H9 (cell line): Measurements from ENCODE around the gene RBMS3. TPM values are rescaled to one million over a fixed set of nuclear protein-coding genes. Genes with fewer than 3 reads are reported as not detected.

Experiments
- DNase-seq: peaks from one replicate; pipeline ENCODE4 v3.0.0-alpha.2; 2017
- H2AFZ ChIP-seq: one replicate; pipeline ENCODE4 v1.6.1; 2013; ENCODE audit warnings: mild to moderate bottlenecking, low read length, control low read depth, moderate library complexity
- H2AK5ac ChIP-seq: 2 replicates; pipeline ENCODE4 v1.6.1; 2013; ENCODE audit warnings: low read length, control low read depth, mixed read lengths; ENCODE audit not compliant: insufficient read length
- H2BK120ac ChIP-seq: one replicate; pipeline ENCODE4 v1.6.1; 2013; ENCODE audit warnings: low read depth, mild to moderate bottlenecking, low read length, control low read depth, inconsistent platforms; ENCODE audit not compliant: poor library complexity, severe bottlenecking
- H2BK12ac ChIP-seq: 2 replicates; pipeline ENCODE4 v1.6.1; 2013; ENCODE audit warnings: low read length, control low read depth, mixed read lengths, low read depth; ENCODE audit not compliant: insufficient read length
- H2BK15ac ChIP-seq: 2 replicates; pipeline ENCODE4 v1.6.1; 2013; ENCODE audit warnings: low read depth, low read length, control low read depth
- H2BK20ac ChIP-seq: one replicate; pipeline ENCODE4 v1.6.1; 2013; ENCODE audit warnings: low read depth, mild to moderate bottlenecking, low read length, control low read depth, inconsistent platforms; ENCODE audit not compliant: poor library complexity, severe bottlenecking
- H2BK5ac ChIP-seq: 2 replicates; pipeline ENCODE4 v1.6.1; 2013; ENCODE audit warnings: low read length, control low read depth, mixed read lengths; ENCODE audit not compliant: insufficient read length
- H3K14ac ChIP-seq: 2 replicates; pipeline ENCODE4 v1.6.1; 2013; ENCODE audit warnings: low read length, control low read depth; ENCODE audit not compliant: insufficient read depth
- H3K18ac ChIP-seq: 2 replicates; pipeline ENCODE4 v1.6.1; 2013; ENCODE audit warnings: low read depth, mild to moderate bottlenecking, mixed read lengths, low read length, control low read depth; ENCODE audit not compliant: insufficient read length
- H3K23ac ChIP-seq: 2 replicates; pipeline ENCODE4 v1.6.1; 2013; ENCODE audit warnings: low read length, control low read depth, mixed read lengths, low read depth; ENCODE audit not compliant: insufficient read length
- H3K23me2 ChIP-seq: 2 replicates; pipeline ENCODE4 v1.6.1; 2013; ENCODE audit warnings: low read depth, mild to moderate bottlenecking, mixed read lengths, low read length, control low read depth; ENCODE audit not compliant: insufficient read length, poor library complexity, severe bottlenecking
- H3K27ac ChIP-seq: 2 replicates; pipeline ENCODE4 v1.5.1; 2013; ENCODE audit warnings: low read length, control low read depth, mixed read lengths, low read depth; ENCODE audit not compliant: insufficient read length
- H3K27me3 ChIP-seq: 2 replicates; pipeline ENCODE4 v1.6.1; 2013; ENCODE audit warnings: low read length, control low read depth, inconsistent platforms; ENCODE audit not compliant: insufficient read depth
- H3K4ac ChIP-seq: 2 replicates; pipeline ENCODE4 v1.6.1; 2013; ENCODE audit warnings: low read depth, mild to moderate bottlenecking, control low read depth, inconsistent platforms, low read length, moderate library complexity
- H3K4me1 ChIP-seq: 2 replicates; pipeline ENCODE4 v1.6.1; 2013; ENCODE audit warnings: low read length, control low read depth, inconsistent platforms; ENCODE audit not compliant: insufficient read depth
- H3K4me2 ChIP-seq: 2 replicates; pipeline ENCODE4 v1.6.1; 2013; ENCODE audit warnings: low read length, control low read depth, mixed read lengths; ENCODE audit not compliant: insufficient read length, insufficient read depth
- H3K56ac ChIP-seq: 2 replicates; pipeline ENCODE4 v1.6.1; 2013; ENCODE audit warnings: low read depth, mild to moderate bottlenecking, mixed read lengths, low read length, control low read depth; ENCODE audit not compliant: insufficient read length
- H3K79me1 ChIP-seq: 2 replicates; pipeline ENCODE4 v1.6.1; 2013; ENCODE audit warnings: low read depth, mild to moderate bottlenecking, moderate library complexity, low read length, control low read depth, inconsistent platforms; ENCODE audit not compliant: insufficient read depth, poor library complexity, severe bottlenecking
- H3K79me2 ChIP-seq: 2 replicates; pipeline ENCODE4 v1.6.1; 2013; ENCODE audit warnings: low read length, control low read depth, inconsistent platforms; ENCODE audit not compliant: insufficient read depth
- H3K9ac ChIP-seq: 2 replicates; pipeline ENCODE4 v1.6.1; 2013; ENCODE audit warnings: low read length, control low read depth, mixed read lengths; ENCODE audit not compliant: insufficient read length; ENCODE audit errors: extremely low read depth
- H3K9me3 ChIP-seq: one replicate; pipeline ENCODE4 v1.6.1; 2013; ENCODE audit warnings: low read depth, low read length, inconsistent platforms; ENCODE audit not compliant: control insufficient read depth
- H3T11ph ChIP-seq: one replicate; pipeline ENCODE4 v1.6.1; 2013; ENCODE audit warnings: mild to moderate bottlenecking, low read length, control low read depth, inconsistent platforms
- H4K20me1 ChIP-seq: one replicate; pipeline ENCODE4 v1.6.1; 2013; ENCODE audit not compliant: control insufficient read depth, insufficient read length, insufficient read depth
- H4K5ac ChIP-seq: 2 replicates; pipeline ENCODE4 v1.6.1; 2013; ENCODE audit warnings: low read depth, mild to moderate bottlenecking, mixed read lengths, low read length, control low read depth; ENCODE audit not compliant: insufficient read length
- H4K8ac ChIP-seq: replicated peaks from 2 replicates; pipeline ENCODE4 v1.6.1; 2013; ENCODE audit warnings: low read length, control low read depth, mixed read lengths, low read depth; ENCODE audit not compliant: insufficient read length
- H4K91ac ChIP-seq: 2 replicates; pipeline ENCODE4 v1.6.1; 2013; ENCODE audit warnings: low read depth, mild to moderate bottlenecking, moderate library complexity, mixed read lengths, low read length, control low read depth; ENCODE audit not compliant: insufficient read length
- H3K27ac Mint-ChIP-seq, 3 experiments: 2 replicates in 2 of 3; 3 replicates in 1 of 3; pipeline ENCODE4 v1.8.0; 2020 to 2021; ENCODE audit warnings: mixed read lengths in 3 of 3, mild to moderate bottlenecking in 1 of 3, moderate library complexity in 1 of 3
- H3K27me3 Mint-ChIP-seq: 2 replicates; pipeline ENCODE4 v1.8.0; 2021; ENCODE audit warnings: low read depth, mild to moderate bottlenecking, moderate library complexity, mixed read lengths
- H3K36me3 Mint-ChIP-seq, 3 experiments: 2 replicates in 2 of 3; 3 replicates in 1 of 3; pipeline ENCODE4 v1.8.0; 2020 to 2021; ENCODE audit warnings: low read depth in 3 of 3, mixed read lengths in 3 of 3; ENCODE audit not compliant: insufficient read depth in 1 of 3
- H3K4me1 Mint-ChIP-seq, 2 experiments: 2 replicates each; pipeline ENCODE4 v1.8.0; 2020; ENCODE audit warnings: mixed read lengths in 2 of 2
- H3K4me3 Mint-ChIP-seq, 2 experiments: 2 replicates in 1 of 2; 3 replicates in 1 of 2; pipeline ENCODE4 v1.8.0; 2020 to 2021; ENCODE audit warnings: mild to moderate bottlenecking in 2 of 2, mixed read lengths in 2 of 2, moderate library complexity in 1 of 2
- H3K9me3 Mint-ChIP-seq, 2 experiments: 2 replicates in 1 of 2; 3 replicates in 1 of 2; pipeline ENCODE4 v1.8.0; 2020; ENCODE audit warnings: mild to moderate bottlenecking in 2 of 2, mixed read lengths in 2 of 2, moderate library complexity in 1 of 2
- total RNA-seq: library from RNA; stranded (reverse); gene quantifications from 2 replicates; pipeline ENCODE4 v1.2.1, GENCODE V29; 2021
- TF ChIP-seq, protein P1 (sequence below): fragments of 200-600 bp; sonication (generic); conservative IDR thresholded peaks from 3 replicates; pipeline ENCODE4 v1.8.0; 2021; ENCODE audit warnings: antibody characterized with exemption, mild to moderate bottlenecking

Gene RBMS3
- total RNA-seq, 1 experiment from 2014 or later = 8.1 TPM

DNA sequence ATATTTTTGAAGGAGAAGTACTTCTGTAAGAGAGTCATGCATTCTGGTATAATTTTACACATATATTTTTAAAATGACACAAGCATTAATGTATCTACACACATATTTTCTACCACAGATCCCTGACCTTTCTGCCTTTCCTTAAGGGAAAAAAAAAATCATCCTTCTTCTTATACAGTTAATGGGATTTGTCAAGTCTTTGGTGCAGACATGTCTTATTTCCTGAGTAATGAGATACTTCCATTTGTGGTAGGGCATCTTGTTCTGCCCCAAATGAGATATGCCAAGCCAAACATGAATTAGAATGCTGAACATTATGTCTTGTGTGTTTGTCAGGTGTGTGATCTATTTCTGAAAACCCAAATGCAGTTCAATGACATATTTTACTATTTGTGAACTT lies 329.9 kb downstream of the RBMS3 start:
- no peak overlapping the region for H3K4ac ChIP-seq
- no peak overlapping the region for H2AFZ ChIP-seq
- H3T11ph ChIP-seq = no peak overlapping the region
- no peak overlapping the region for H2AK5ac ChIP-seq
- H3K27ac Mint-ChIP-seq = no peak overlapping the region
- H3K14ac ChIP-seq = no peak overlapping the region
- H3K27ac ChIP-seq = no peak overlapping the region
- H3K4me2 ChIP-seq = no peak overlapping the region
- no peak overlapping the region for H2BK15ac ChIP-seq
- no peak overlapping the region for H3K56ac ChIP-seq
- no peaks in the 10 kb centered on the region for H3K79me1 ChIP-seq
- H2BK5ac ChIP-seq = no peak overlapping the region
- no peaks in the 10 kb centered on the region for H3K4me1 ChIP-seq
- H3K9me3 ChIP-seq = no peaks in the 10 kb centered on the region
- no peak overlapping the region for H4K5ac ChIP-seq
- TF ChIP-seq, protein P1, sequence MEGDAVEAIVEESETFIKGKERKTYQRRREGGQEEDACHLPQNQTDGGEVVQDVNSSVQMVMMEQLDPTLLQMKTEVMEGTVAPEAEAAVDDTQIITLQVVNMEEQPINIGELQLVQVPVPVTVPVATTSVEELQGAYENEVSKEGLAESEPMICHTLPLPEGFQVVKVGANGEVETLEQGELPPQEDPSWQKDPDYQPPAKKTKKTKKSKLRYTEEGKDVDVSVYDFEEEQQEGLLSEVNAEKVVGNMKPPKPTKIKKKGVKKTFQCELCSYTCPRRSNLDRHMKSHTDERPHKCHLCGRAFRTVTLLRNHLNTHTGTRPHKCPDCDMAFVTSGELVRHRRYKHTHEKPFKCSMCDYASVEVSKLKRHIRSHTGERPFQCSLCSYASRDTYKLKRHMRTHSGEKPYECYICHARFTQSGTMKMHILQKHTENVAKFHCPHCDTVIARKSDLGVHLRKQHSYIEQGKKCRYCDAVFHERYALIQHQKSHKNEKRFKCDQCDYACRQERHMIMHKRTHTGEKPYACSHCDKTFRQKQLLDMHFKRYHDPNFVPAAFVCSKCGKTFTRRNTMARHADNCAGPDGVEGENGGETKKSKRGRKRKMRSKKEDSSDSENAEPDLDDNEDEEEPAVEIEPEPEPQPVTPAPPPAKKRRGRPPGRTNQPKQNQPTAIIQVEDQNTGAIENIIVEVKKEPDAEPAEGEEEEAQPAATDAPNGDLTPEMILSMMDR = no peak
- no peak overlapping the region for H2BK120ac ChIP-seq
- H4K20me1 ChIP-seq = no peaks in the 10 kb centered on the region
- H4K8ac ChIP-seq = no peak overlapping the region
- H3K18ac ChIP-seq = no peak overlapping the region
- no peaks in the 10 kb centered on the region for H3K9me3 Mint-ChIP-seq
- no peaks in the 10 kb centered on the region for H3K27me3 ChIP-seq
- H3K79me2 ChIP-seq = no peaks in the 10 kb centered on the region
- H3K9ac ChIP-seq = no peak overlapping the region
- no peak overlapping the region for H3K23ac ChIP-seq
- H3K4me1 Mint-ChIP-seq = peaks cover 0 to 4% of the 10 kb centered on the region in 2 experiments; a peak in 1 of 4 replicates
- no peaks in the 10 kb centered on the region for H3K36me3 Mint-ChIP-seq
- H3K23me2 ChIP-seq = no peaks in the 10 kb centered on the region
- no peak overlapping the region for H2BK12ac ChIP-seq
- H4K91ac ChIP-seq = no peak overlapping the region
- no peak overlapping the region for H3K4me3 Mint-ChIP-seq
- H3K27me3 Mint-ChIP-seq = no peaks in the 10 kb centered on the region
- DNase-seq = no peak
- no peak overlapping the region for H2BK20ac ChIP-seq
